ENCODE results near the gene CHD3.

CHD3 gene

DNA sequence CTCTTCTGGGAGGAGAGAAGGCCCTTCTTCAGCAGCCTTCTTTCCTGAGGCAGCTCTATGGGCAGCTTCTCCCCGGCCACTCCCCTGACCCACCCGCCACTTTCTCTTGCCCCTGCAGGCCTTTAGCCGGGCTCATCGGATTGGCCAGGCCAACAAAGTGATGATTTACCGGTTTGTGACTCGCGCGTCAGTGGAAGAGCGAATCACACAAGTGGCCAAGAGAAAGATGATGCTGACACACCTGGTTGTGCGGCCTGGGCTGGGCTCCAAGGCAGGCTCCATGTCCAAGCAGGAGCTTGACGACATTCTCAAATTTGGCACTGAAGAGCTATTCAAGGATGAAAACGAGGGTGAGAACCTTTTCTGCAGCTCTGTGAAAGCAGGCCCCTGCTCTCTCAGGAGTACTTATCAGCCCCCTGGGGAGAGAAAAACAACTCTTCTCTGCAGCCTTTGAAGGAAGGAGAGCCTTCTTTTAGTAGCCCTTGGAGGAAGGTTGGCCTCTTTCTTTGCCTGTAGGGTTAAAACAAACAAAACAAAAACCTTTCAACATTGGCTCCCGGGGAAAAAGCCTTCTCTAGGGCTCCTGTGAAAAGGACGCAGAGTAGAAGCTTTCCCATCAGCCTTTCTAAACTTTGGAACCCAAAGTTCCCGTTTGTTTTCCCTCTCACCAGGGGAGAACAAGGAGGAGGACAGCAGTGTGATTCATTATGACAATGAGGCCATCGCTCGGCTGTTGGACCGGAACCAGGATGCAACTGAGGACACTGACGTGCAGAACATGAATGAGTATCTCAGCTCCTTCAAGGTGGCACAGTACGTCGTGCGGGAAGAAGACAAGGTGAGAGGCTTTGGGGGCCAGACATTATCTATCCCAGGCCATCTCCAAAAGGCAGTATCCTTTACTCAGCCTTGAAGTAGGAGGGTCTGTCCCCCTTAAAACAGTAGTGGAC is 14.8 kb downstream of the CHD3 start (continued):
- no peak for TF ChIP-seq ZBTB10 (tag by site-specific recombination; IDR thresholded peaks at IDR 0.05)
- no peak for TF ChIP-seq ZNF366 (tag by site-specific recombination; conservative IDR thresholded peaks at IDR 0.05)
- TF ChIP-seq ZNF274 (IDR thresholded peaks at IDR 0.05; ENCODE audit: low read length): no peak
- no peak for TF ChIP-seq ZNF274 (tag by site-specific recombination; IDR thresholded peaks at IDR 0.05; ENCODE audit: borderline replicate concordance)
- TF ChIP-seq, protein P1, sequence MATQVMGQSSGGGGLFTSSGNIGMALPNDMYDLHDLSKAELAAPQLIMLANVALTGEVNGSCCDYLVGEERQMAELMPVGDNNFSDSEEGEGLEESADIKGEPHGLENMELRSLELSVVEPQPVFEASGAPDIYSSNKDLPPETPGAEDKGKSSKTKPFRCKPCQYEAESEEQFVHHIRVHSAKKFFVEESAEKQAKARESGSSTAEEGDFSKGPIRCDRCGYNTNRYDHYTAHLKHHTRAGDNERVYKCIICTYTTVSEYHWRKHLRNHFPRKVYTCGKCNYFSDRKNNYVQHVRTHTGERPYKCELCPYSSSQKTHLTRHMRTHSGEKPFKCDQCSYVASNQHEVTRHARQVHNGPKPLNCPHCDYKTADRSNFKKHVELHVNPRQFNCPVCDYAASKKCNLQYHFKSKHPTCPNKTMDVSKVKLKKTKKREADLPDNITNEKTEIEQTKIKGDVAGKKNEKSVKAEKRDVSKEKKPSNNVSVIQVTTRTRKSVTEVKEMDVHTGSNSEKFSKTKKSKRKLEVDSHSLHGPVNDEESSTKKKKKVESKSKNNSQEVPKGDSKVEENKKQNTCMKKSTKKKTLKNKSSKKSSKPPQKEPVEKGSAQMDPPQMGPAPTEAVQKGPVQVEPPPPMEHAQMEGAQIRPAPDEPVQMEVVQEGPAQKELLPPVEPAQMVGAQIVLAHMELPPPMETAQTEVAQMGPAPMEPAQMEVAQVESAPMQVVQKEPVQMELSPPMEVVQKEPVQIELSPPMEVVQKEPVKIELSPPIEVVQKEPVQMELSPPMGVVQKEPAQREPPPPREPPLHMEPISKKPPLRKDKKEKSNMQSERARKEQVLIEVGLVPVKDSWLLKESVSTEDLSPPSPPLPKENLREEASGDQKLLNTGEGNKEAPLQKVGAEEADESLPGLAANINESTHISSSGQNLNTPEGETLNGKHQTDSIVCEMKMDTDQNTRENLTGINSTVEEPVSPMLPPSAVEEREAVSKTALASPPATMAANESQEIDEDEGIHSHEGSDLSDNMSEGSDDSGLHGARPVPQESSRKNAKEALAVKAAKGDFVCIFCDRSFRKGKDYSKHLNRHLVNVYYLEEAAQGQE (tag by site-specific recombination; IDR thresholded peaks at IDR 0.05): no peak
- TF ChIP-seq ZNF513 (tag by site-specific recombination; IDR thresholded peaks at IDR 0.05): no peak
- TF ChIP-seq ZNF157 (tag by site-specific recombination; IDR thresholded peaks at IDR 0.05): no peak
- TF ChIP-seq ZNF548 (tag by site-specific recombination; IDR thresholded peaks at IDR 0.05): no peak
- TF ChIP-seq ZBTB6 (tag by site-specific recombination; IDR thresholded peaks at IDR 0.05): peak; percentile 76; the same call in 1 of the 2 replicates
- no peak for TF ChIP-seq ZNF701 (tag by site-specific recombination; IDR thresholded peaks at IDR 0.05)
- TF ChIP-seq, protein P2, sequence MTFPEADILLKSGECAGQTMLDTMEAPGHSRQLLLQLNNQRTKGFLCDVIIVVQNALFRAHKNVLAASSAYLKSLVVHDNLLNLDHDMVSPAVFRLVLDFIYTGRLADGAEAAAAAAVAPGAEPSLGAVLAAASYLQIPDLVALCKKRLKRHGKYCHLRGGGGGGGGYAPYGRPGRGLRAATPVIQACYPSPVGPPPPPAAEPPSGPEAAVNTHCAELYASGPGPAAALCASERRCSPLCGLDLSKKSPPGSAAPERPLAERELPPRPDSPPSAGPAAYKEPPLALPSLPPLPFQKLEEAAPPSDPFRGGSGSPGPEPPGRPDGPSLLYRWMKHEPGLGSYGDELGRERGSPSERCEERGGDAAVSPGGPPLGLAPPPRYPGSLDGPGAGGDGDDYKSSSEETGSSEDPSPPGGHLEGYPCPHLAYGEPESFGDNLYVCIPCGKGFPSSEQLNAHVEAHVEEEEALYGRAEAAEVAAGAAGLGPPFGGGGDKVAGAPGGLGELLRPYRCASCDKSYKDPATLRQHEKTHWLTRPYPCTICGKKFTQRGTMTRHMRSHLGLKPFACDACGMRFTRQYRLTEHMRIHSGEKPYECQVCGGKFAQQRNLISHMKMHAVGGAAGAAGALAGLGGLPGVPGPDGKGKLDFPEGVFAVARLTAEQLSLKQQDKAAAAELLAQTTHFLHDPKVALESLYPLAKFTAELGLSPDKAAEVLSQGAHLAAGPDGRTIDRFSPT (tag by site-specific recombination; IDR thresholded peaks at IDR 0.05): no peak
- TF ChIP-seq, protein P3, sequence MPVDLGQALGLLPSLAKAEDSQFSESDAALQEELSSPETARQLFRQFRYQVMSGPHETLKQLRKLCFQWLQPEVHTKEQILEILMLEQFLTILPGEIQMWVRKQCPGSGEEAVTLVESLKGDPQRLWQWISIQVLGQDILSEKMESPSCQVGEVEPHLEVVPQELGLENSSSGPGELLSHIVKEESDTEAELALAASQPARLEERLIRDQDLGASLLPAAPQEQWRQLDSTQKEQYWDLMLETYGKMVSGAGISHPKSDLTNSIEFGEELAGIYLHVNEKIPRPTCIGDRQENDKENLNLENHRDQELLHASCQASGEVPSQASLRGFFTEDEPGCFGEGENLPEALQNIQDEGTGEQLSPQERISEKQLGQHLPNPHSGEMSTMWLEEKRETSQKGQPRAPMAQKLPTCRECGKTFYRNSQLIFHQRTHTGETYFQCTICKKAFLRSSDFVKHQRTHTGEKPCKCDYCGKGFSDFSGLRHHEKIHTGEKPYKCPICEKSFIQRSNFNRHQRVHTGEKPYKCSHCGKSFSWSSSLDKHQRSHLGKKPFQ (tag by site-specific recombination; IDR thresholded peaks at IDR 0.05): 0 out of 2 replicates have a peak, but pooled peaks have one; percentile 49
- TF ChIP-seq TCF7L2 (IDR thresholded peaks at IDR 0.05; ENCODE audit: borderline replicate concordance, low read depth, low read length): peak; percentile 83
- no peak for TF ChIP-seq ZSCAN23 (tag by site-specific recombination; IDR thresholded peaks at IDR 0.05)
- 0 out of 2 replicates have a peak, but pooled peaks have one; percentile 28 for TF ChIP-seq PRDM1 (tag by site-specific recombination; IDR thresholded peaks at IDR 0.05)
- no peak for TF ChIP-seq ZNF560 (tag by site-specific recombination; IDR thresholded peaks at IDR 0.05; ENCODE audit: borderline replicate concordance)
- TF ChIP-seq AEBP2 (tag by site-specific recombination; IDR thresholded peaks at IDR 0.05; ENCODE audit: borderline replicate concordance): no peak
- peak; percentile 51; the same call in 1 of the 2 replicates for TF ChIP-seq OSR2 (tag by site-specific recombination; IDR thresholded peaks at IDR 0.05)
- no peak for TF ChIP-seq ZNF19 (tag by site-specific recombination; IDR thresholded peaks at IDR 0.05; ENCODE audit: low read depth)
- TF ChIP-seq TRIM28 (IDR thresholded peaks at IDR 0.05; ENCODE audit: borderline replicate concordance, low read length): peak; percentile 58; the same call in 1 of the 2 replicates
- no peak for TF ChIP-seq ZNF610 (tag by site-specific recombination; IDR thresholded peaks at IDR 0.05; ENCODE audit: borderline replicate concordance)
- TF ChIP-seq REPIN1 (tag by site-specific recombination; IDR thresholded peaks at IDR 0.05; ENCODE audit: low read depth): no peak
- no peak for TF ChIP-seq ZNF792 (tag by site-specific recombination; IDR thresholded peaks at IDR 0.05)
- TF ChIP-seq ZNF2 (tag by site-specific recombination; IDR thresholded peaks at IDR 0.05): no peak
